Right lobe of liver (tissue), 4 donors: ENCODE results near the gene FAM240A.

ENCODE experiments used
- POLR2A ChIP-seq: fragments of 450-650 bp; IDR thresholded peaks from one replicate; pipeline ENCODE4 v1.6.1; 2017; ENCODE audit warnings: antibody characterized with exemption, mild to moderate bottlenecking
- TF ChIP-seq, protein P1 (sequence below), 4 donors: fragments of 200-600 bp in 3 of 4; fragments of 450-650 bp in 1 of 4; IDR thresholded peaks; one replicate each; pipeline versions ENCODE4 v1.5.1 to v1.8.0; 2016 to 2022; ENCODE audit warnings: antibody characterized with exemption in 4 of 4, mild to moderate bottlenecking in 2 of 4
- donor health status: DM: no; HTN: no; CAD: no.
- donor health status: DM: no; HTN: no; CAD: no.
- donor health status: DM: no; HTN: yes; CAD: no.

DNA sequence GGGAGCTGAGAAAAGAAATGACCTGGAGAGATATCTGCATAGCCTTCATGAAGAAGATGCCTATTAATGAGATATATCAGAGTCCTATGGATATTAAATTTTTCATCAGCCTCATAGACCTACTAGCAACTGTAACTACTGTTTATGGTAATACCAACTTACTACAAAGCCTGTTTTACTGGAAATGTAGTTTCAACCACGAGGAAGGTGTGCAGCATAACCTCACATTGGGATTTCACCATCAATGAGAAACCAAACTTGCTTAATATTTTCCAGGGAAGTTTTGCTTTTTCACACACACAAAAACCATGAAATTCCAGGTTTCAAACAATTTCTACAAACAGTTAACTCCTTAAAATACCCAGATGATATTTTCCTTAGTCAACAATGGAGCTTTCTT, 31.4 kb downstream of the FAM240A start:
- TF ChIP-seq, protein P1, sequence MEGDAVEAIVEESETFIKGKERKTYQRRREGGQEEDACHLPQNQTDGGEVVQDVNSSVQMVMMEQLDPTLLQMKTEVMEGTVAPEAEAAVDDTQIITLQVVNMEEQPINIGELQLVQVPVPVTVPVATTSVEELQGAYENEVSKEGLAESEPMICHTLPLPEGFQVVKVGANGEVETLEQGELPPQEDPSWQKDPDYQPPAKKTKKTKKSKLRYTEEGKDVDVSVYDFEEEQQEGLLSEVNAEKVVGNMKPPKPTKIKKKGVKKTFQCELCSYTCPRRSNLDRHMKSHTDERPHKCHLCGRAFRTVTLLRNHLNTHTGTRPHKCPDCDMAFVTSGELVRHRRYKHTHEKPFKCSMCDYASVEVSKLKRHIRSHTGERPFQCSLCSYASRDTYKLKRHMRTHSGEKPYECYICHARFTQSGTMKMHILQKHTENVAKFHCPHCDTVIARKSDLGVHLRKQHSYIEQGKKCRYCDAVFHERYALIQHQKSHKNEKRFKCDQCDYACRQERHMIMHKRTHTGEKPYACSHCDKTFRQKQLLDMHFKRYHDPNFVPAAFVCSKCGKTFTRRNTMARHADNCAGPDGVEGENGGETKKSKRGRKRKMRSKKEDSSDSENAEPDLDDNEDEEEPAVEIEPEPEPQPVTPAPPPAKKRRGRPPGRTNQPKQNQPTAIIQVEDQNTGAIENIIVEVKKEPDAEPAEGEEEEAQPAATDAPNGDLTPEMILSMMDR (IDR thresholded peaks at IDR 0.05), result no peak
- TF ChIP-seq POLR2A, result no peak
